ENCODE measurements around the gene MRPL52. TPM values are rescaled to one million over a fixed set of nuclear protein-coding genes. Genes with fewer than 3 reads are reported as not detected.
A peak's percentile ranks its signal among the peaks of the same experiment; 100 is the strongest.

MRPL52 gene
- total and polyA plus RNA-seq, 10 of the 15 experiments (the other 5 are each of a cell fraction or from before 2014, with no cell fraction given), result 51.7 to 541 (median 142) TPM

GRCh38 chr14:22802860-22803686 is 26.6 kb upstream of the MRPL52 start (continued):
- TF ChIP-seq, protein P1, sequence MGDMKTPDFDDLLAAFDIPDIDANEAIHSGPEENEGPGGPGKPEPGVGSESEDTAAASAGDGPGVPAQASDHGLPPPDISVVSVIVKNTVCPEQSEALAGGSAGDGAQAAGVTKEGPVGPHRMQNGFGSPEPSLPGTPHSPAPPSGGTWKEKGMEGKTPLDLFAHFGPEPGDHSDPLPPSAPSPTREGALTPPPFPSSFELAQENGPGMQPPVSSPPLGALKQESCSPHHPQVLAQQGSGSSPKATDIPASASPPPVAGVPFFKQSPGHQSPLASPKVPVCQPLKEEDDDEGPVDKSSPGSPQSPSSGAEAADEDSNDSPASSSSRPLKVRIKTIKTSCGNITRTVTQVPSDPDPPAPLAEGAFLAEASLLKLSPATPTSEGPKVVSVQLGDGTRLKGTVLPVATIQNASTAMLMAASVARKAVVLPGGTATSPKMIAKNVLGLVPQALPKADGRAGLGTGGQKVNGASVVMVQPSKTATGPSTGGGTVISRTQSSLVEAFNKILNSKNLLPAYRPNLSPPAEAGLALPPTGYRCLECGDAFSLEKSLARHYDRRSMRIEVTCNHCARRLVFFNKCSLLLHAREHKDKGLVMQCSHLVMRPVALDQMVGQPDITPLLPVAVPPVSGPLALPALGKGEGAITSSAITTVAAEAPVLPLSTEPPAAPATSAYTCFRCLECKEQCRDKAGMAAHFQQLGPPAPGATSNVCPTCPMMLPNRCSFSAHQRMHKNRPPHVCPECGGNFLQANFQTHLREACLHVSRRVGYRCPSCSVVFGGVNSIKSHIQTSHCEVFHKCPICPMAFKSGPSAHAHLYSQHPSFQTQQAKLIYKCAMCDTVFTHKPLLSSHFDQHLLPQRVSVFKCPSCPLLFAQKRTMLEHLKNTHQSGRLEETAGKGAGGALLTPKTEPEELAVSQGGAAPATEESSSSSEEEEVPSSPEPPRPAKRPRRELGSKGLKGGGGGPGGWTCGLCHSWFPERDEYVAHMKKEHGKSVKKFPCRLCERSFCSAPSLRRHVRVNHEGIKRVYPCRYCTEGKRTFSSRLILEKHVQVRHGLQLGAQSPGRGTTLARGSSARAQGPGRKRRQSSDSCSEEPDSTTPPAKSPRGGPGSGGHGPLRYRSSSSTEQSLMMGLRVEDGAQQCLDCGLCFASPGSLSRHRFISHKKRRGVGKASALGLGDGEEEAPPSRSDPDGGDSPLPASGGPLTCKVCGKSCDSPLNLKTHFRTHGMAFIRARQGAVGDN (IDR thresholded peaks at IDR 0.05), result no peak; the same call in 1 of the 2 replicates
- TF ChIP-seq CBFB (IDR thresholded peaks at IDR 0.05; ENCODE audit: low read depth) (no peak), NRF1 (conservative IDR thresholded peaks at IDR 0.05; ENCODE audit: low read depth, low read length) (no peak), E2F4 (IDR thresholded peaks at IDR 0.05; ENCODE audit: low read depth, low read length) (no peak), JUND (IDR thresholded peaks at IDR 0.05; ENCODE audit: low read depth, low read length) (no peak), ZNF207 (IDR thresholded peaks at IDR 0.05; ENCODE audit: borderline replicate concordance) (no peak), ATF7 (IDR thresholded peaks at IDR 0.05; ENCODE audit: low read depth) (no peak; the same call in 1 of the 2 replicates), DPF2 (IDR thresholded peaks at IDR 0.05) (no peak; the same call in 1 of the 2 replicates), RELA (IDR thresholded peaks at IDR 0.05; ENCODE audit: borderline replicate concordance, partially characterized antibody) (no peak), SRF (IDR thresholded peaks at IDR 0.05; ENCODE audit: low read depth in 2 of 2, low read length in 2 of 2) (no peak), MEF2A (IDR thresholded peaks at IDR 0.05; ENCODE audit: insufficient read depth, low read depth, low read length) (peak; percentile 68; the same call in 1 of the 2 replicates), MAX (IDR thresholded peaks at IDR 0.05; ENCODE audit: low read depth, low read length) (no peak), SREBF2 (IDR thresholded peaks at IDR 0.05; ENCODE audit: low read length) (no peak), SUZ12 (IDR thresholded peaks at IDR 0.05; ENCODE audit: unreplicated experiment) (no peak)
- TF ChIP-seq, protein P2, sequence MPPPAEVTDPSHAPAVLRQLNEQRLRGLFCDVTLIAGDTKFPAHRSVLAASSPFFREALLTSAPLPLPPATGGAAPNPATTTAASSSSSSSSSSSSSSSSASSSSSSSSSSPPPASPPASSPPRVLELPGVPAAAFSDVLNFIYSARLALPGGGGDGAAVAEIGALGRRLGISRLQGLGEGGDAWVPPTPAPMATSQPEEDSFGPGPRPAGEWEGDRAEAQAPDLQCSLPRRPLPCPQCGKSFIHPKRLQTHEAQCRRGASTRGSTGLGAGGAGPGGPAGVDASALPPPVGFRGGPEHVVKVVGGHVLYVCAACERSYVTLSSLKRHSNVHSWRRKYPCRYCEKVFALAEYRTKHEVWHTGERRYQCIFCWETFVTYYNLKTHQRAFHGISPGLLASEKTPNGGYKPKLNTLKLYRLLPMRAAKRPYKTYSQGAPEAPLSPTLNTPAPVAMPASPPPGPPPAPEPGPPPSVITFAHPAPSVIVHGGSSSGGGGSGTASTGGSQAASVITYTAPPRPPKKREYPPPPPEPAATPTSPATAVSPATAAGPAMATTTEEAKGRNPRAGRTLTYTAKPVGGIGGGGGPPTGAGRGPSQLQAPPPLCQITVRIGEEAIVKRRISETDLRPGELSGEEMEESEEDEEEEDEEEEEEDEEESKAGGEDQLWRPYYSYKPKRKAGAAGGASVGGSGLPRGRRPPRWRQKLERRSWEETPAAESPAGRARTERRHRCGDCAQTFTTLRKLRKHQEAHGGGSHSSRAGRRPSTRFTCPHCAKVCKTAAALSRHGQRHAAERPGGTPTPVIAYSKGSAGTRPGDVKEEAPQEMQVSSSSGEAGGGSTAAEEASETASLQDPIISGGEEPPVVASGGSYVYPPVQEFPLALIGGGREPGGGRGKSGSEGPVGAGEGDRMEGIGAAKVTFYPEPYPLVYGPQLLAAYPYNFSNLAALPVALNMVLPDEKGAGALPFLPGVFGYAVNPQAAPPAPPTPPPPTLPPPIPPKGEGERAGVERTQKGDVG (CRISPR knock-in tag; IDR thresholded peaks at IDR 0.05), result no peak
